Measurements from ENCODE around the gene NUP62CL.

GRCh38 chrX:107118322-107119147, 87.7 kb downstream of the NUP62CL start, which contains the start of gene RBM41:
- TF ChIP-seq CTCF (IDR thresholded peaks at IDR 0.05) = no peak
- TF ChIP-seq ZFX (IDR thresholded peaks at IDR 0.05; ENCODE audit: borderline replicate concordance) = no peak
